Measurements from ENCODE around the gene CTNNA1. TPM values are rescaled to one million over a fixed set of nuclear protein-coding genes. Genes with fewer than 3 reads are reported as not detected.
A peak's percentile ranks its signal among the peaks of the same experiment; 100 is the strongest.
"Not testable (repeated sequence)": the region's sequence is repeated elsewhere in the genome, so short reads cannot be mapped to it uniquely, and the experiment has no call there.

Gene CTNNA1
- total RNA-seq, 1 donor from 2014 or later, result 216 TPM

DNA sequence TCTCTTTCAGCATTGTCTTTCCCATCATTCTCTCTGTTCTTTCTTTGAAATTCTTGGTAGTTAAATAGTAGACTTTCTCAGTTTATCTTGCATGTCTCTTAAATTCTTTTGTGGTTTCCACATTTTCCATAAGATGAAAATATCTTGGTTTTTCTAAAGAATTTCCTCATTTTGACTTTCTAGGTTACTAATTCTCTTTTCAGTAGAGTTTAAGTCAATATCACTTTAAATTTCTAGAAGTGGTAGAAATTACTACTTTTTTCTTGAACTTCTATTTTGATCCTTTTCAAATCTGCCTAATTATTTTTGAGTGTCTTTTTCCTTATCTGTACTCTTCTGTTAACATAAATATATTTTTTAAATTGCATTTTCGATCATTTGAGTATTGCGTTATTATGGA is 145.5 kb downstream of the CTNNA1 start:
- DNase-seq, result no peak

DNA sequence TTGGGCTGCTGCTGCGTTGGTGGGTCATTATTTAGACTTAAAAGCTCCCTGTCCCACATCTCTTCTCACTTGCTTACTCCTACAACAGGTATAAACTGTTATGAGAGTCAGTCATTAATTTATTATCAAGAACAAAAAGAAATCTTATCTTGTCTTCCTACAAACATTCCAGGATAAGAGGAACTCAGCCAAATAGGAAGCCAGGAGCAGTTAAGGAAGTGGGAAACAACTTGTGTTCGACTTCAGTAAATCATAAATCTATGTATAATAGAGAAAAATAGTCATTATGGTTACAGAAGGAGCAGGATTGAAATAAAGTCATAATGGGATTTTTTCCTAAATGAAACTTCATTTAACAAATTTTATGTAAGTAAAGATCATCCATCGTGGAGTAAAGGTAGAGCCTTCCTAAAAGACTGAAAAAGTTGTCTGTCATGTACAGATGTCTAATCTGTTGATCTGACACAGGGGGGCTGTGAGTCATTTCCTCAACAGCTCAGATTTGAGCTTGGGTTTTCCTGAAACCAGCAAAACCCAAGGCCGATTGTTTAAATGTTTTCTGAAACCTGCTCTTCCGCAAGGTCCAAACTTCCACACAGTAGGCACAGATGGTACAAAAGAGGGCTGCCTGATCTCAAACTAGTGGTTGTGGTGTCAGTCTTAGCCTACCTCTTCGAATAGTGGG is 147.2 kb downstream of the CTNNA1 start:
- DNase-seq, result no peak

DNA sequence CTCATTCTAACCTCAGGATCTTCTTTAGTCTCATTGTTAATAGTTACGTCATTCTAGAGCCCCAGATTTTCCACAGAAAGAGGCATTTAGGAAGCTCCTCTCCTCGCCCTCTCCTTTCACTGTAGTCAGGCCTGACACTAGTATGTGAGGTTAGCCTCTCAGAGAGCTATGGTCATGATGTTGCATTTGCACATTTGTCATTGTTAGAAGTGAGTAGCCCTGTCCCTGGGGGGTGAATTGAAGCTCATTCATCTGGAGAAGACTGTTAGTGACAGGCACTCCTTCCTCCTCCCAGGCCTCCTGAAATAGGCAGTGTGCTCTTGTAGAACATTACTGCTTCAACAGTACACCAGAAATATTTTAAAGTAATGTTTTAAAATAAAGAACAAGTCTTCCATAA is 148.5 kb downstream of the CTNNA1 start:
- no peak for DNase-seq

DNA sequence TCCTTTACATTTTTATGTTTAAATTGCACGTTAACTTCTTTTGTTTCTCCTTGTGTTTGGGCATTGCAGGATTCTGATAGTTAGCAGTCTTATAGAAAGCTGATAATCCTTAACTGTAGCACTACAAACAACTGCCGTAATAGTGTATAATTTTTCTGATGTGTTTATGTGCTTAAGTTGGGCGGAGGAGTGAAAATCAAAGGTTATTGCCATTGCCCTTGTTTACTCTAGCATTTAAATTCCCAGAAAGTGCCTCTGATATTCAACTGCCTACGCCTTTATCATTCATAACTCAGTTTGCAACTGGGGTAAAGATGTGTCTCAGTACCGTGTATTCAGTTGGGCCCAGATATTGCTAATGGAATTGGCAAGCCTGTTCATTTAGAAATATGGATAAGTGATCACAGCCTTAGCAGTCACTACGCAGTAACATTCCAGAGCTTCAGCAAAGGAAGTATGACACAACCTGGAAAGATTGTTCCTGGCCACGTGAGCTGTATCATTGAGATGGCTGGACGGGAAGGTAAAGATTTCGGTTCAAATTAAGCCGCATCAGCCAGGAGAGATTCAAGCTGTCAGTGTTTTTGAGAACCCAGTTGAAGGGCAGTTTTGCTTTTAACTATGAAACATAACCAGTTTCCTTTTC is 150.0 kb downstream of the CTNNA1 start:
- no peak for DNase-seq

DNA sequence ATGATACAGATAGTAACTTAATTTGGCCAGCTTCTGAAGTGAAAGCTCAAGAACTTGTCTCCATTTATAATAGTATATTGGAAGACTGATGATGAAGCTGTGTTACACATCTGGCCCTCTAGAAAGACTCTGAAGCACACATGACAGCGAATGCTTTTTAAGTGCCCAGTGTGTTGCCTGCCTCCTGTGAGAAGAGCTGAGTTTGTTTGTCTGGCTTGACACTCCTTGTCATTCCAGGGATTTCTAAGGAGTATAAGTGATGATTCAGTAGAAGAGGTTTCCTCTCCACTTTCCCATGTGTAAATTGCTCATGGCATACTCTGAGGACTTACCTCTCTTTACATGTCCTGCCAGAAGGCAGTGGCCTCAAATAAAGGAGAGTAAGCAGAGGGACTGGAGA is 152.3 kb downstream of the CTNNA1 start:
- DNase-seq, result no peak

DNA sequence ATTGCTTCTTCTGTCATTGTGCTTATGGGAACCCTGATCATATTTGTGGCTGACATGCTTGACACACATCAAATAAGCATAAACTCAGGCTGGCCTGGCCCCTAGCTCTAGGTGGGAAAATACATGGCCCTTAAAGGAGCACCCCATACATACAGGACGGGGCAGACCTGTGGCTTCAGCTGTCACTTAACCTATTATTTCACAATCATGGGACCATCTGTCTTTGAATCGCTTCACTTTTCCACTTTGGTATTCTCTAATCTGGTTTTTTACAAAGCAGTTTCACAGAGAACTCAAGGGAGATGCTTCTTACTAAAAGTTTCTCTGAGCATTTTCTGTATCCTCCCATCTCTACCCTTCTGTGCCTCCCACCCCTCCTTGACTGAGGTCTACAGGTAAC is 156.5 kb downstream of the CTNNA1 start:
- no peak for DNase-seq

DNA sequence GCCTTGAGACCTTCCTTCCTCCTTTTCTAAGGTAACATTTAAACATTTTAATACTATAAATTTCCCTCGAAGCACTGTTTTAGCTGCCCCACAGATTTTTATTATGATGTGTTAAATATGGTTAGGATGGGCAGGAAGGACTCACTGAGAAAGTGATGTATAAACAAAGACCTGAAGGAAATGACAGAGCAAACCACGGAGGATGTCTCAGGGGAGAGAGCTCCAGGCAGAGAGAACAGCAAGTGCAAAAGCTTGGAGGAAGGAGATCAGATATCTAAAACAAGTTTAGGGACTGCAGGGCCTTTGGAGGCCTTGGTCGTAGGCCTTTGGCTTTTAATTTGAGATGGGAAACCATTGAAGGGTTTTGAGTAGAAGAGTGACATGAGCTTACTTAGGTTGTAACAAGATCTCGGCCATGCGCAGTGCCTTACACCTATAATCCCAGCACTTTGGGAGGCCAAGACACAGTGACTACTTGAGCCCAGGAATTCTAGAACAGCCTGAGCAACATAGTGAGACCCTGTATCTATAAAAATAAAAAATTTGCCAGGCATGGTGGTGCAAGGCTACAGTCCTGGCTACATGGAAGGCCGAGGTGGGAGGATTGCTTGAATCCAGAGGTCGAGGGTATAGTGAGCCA is 157.4 kb downstream of the CTNNA1 start:
- DNase-seq, result no peak

DNA sequence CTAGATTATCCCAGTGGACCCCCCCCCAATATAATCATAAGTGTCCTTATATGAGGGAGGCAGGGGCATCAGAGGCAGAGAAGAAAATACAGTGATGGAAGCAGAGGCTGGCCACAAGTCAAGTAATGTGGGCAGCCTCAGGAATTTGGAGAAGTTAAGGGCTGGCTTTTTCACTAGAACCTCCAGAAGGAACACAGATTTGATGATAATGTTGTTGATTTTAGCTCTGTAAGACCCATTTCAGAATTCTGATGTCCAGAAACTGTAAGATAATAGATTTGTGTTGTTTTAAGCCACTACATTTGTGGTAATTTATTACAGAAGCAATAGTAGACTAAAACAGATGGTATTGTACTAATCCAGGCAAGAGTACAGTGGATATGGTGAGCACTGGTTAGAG is 158.2 kb downstream of the CTNNA1 start:
- DNase-seq, result no peak

DNA sequence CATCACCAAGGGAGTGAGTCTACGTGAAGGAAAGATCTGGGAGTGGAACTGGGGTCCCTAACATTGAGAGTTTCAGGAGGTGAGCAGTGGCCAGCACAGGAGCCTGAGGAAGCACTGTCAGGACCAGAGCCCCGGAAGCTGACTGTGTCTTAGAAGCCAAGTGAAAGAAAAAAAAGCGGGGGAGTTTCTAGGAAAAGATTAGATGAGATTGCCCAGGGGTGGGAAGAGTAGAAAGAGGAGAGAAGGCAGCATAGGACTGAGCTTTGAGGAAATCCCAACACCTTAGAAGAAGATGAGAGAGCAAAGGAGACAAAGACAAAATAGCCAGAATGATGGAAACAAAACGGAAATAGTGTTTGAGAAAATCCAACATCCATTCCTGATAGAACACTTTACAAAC is 158.9 kb downstream of the CTNNA1 start:
- no peak for DNase-seq

DNA sequence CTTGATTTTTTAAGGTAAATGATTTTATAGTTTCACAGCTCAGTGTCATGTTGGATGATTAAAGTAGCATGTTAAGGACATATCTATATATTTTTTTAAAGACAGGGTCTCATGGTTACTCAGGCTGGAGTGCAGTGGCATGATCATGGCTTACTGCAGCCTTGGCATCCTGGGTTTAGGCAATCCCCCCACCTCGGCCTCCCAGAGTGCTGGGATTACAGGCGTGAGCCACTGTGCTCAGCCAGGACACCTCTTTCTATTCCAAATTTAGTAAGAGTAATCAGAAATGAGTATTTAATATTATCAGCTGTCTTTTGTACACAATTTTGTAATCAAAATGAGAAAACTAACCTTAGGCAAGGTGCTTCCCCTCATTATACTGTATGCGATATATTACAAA is 160.5 kb downstream of the CTNNA1 start:
- DNase-seq, result no peak

DNA sequence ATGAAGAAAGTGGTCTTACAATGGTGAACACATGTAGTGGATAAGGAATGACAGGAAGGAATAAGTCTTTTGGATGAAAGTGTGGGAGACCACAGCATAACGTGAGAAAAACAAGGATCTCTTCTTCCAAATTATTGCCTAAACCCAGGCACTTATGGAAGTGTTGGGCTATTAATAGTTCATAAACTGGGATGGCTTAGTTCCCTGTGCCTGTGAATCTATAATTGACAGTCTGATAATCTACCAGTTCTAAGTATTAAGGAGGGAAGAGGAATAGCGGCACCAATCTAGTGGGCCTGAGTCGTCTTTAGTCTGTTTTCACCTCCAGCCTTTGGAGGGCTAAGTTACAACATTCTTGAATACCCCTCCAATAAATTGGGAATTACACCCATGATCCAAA is 161.1 kb downstream of the CTNNA1 start:
- no peak for DNase-seq

DNA sequence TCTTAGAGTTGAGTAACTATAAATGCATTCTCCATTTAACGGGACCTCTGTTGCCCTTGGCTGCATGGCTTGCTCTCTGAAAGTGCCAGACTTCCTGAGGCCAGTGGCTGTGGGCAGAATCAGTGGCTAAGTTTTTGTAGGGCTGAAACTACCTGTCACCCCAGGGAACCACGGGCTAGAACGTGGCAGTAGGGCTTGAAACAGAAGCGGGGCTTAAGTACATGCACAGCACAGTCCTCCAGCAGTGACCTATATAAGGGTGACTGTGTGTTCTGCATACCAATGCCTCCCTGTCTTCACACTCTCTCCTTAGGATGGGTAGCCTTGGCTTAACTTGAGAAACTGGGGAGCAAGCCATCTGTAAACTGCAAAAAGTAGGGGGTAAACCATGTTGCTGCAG is 165.5 kb downstream of the CTNNA1 start:
- no peak for DNase-seq

DNA sequence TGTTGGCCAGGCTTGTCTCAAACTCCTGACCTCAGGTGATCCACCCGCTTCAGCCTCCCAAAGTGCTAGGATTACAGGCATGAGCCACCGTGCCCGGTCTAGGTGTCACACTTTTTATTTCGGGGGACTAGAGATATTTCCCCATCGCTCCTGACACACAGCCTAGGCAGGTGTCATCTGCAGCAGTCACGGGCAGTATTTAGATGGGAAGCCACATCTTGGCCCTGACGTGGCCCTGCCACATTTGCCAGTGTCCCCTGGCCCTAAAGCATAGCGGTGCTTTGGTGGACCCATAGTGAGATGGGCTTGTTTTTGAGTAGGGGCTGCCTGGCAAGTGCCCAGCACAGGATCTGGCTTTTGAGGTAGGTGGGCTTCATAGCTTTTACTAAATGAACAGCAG is 167.0 kb downstream of the CTNNA1 start:
- no peak for DNase-seq

DNA sequence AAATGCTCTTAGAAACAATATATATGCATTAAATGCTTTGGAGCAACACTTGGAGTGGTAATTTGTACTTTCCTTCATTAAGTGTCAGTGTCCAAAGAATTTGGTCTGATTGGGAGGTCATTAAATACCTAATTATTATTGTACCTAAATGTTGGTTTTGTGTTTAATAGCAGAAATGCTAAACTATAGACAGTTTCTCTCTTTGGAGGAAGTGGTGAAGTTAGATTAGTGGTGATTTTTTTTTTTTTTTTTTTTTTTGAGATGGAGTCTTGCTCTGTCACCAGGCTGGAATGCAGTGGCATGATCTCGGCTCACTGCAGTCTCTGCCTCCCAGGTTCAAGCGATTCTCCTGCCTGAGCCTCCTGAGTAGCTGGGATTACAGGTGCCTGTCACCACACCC is 168.1 kb downstream of the CTNNA1 start:
- DNase-seq, result not testable (repeated sequence)

DNA sequence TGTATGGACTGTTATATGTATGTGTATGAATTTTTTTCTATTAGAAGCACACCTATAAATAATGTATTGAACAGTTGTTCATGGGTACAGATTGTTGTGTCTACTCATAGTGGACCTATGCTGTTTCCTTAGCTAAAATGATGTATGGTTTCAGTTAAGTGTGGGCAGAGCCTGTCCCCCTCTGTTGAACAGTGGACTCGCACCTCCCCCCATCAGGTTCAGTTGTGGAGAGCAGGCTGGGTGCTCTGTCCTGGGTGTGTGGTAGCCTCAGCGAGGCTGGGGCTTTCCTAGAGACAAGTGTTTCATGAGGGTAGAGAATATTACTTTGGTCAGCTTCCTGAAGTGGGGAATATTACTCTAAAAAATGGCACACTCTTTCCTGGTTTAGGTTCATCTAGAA is 169.3 kb downstream of the CTNNA1 start:
- no peak for DNase-seq

DNA sequence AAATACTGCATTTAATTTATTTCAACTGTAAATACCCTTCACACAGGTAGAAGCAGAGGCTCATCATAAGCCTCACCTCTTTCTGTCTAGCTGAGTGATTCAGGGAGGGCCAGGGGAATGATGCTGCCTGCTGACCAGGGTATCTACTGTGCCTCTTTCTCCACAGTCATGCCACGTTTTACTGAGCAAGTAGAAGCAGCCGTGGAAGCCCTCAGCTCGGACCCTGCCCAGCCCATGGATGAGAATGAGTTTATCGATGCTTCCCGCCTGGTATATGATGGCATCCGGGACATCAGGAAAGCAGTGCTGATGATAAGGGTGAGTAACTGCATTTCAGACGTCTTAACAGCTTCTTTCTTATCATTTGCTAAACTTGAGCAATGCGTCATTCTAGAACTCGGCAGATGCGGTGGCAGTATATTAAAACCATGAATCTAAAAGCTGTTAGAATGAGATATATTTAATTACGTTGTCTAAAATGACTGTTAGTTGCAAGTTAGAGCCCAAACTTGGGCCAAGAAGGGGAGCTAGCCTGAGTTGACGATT is 171.9 kb downstream of the CTNNA1 start:
- DNase-seq, result no peak

DNA sequence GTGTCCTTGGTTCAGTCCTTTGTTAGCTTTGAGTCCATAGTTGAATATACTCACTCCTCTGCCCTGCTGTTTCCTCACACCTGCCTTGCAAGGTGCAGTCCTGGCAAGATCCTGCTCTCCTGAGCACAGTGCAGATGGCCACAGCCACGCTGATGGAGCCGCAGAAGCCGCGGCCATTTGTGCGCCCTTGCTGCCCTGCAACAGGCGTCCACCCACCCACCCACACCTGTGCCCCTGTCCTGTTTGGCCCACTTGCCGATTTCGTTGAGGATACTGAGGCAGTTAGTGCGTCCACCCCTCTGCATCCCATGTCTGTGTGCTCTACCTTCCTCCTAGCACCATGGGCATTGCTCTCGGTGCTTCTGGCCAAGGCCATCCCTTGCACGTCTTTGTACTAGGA is 173.0 kb downstream of the CTNNA1 start:
- DNase-seq, result no peak

DNA sequence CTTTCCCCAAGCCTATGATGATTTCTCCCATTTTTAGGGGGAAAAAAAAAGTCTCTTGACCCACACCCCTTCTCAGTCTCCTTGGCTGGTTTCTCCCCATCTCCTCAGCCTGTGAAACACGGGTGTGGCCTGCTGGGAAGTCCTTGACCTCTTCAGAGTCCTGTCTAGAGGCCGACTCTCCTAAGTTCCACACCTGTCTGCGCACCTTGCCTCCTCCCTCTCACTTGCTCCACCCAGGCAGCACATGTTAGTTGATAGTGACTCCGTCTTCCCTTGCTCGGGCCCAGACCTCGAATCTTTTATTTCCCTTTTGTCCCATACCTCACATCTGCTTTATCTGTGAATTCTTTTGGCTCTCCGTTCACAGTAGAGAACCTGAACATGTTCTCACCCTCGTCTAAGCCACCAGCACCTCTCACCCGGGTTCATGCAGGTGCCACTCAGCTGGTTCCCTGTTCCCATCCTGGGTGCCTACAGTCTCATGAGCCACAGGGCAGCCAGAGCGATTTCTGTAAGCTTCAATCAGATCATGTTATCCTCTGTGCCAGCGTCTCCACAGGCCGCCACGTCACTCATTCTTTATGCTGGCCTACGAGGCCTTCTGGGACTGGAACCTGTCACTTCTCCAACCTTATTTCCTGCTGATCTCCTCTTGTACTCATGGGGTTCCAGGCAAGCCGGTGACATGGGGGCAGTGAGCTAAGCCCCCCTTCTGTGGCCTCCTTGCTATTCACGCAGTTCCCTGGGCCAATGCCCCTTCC is 173.6 kb downstream of the CTNNA1 start:
- no peak for DNase-seq

DNA sequence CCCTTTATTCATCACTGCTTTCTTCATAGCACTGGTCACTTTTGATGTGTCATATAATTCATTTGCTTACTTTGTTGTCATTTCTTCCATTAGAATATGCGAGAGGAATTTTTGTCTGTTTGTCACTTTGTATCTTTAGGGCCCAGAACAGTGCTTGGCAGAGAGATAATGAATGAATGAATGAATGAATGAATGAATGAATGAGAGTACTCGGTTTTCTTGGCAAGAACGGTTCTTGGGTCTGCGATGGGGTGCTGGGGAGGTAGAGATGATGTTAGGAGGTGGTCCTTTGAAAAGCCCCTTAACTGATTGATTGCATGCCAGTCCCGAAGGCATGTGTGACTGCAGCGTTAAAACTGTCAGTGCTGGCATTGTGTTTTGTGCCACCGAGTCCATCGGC is 174.3 kb downstream of the CTNNA1 start:
- DNase-seq, result no peak

DNA sequence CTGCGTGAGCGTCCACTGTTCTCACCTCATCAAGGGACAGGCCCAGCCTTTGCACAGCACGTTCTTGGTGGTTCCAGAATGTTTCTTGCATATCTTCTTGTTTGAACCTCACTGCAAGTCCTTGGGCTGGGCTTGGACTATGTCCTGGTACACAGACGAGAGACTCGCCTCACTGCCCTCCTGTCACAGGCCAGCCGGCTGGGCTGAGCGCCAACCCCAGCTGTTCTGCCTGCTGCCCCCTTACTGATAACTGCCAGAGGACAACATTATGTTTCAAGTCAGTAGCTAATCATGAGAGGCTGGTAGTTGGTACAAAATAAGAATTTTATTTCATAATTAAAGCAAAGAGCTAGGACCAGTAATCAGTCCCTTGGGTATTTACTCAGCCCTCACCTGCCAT is 174.8 kb downstream of the CTNNA1 start:
- DNase-seq, result peak; percentile 78

DNA sequence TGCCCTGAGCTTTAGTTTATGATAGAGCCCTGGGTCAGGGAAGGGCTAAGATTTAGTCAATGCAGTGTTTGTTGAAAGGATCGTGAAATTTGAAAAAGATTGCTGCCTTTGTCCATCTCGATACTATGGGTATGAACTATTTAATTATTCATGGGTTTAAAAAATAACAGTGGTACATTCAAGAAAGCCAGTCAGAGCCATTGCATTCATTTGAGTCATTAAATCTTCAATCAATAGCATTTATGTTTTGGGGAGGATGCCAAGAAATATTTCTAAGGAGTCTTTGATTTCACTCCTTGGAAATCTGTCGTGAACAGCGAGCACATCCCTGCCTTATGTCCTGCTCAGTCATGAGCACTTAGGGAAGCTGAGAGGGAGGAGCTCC is 176.3 kb downstream of the CTNNA1 start:
- no peak for DNase-seq

DNA sequence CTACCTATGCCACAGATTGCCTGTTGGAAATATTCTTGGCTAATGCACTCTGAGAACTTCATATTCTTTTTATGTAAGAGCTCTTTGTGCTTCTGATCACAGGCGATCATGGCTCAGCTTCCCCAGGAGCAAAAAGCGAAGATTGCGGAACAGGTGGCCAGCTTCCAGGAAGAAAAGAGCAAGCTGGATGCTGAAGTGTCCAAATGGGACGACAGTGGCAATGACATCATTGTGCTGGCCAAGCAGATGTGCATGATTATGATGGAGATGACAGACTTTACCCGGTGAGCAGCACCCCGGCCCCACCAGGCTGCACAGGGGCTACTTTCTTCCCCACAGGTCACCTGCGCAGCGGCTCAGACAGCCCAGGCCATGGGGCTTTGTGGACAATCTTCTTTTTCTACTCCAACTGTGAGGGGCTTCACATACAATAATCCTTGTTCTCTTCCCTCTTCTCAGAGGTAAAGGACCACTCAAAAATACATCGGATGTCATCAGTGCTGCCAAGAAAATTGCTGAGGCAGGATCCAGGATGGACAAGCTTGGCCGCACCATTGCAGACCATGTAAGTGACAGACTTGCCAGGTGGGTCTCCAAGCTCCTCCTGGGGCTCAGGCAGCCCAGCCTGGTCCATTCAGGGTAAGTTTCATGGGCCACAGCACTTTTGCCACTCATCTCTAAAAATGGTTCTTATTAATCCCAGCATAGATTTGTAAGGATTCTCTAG is 177.3 kb downstream of the CTNNA1 start:
- no peak for DNase-seq

All from occipital lobe (tissue), 2 donors.